HG03060 (cell line): ENCODE measurements around the gene FDPS.
"Not testable (repeated sequence)": the region's sequence is repeated elsewhere in the genome, so short reads cannot be mapped to it uniquely, and the experiment has no call there.

Source experiments
- ATAC-seq: cut with Tn5 transposase; IDR thresholded peaks from one replicate; pipeline ENCODE4 v1.9.1; 2021; ENCODE audit warnings: low read depth, moderate number of reproducible peaks; ENCODE audit not compliant: unreplicated experiment

The FDPS gene

GRCh38 chr1:155318082-155318481 is 9.4 kb downstream of the FDPS start:
- no peak for ATAC-seq

GRCh38 chr1:155319536-155319935 is 10.9 kb downstream of the FDPS start:
- ATAC-seq, result no peak

GRCh38 chr1:155320252-155320651 is 11.6 kb downstream of the FDPS start:
- ATAC-seq, result no peak

- ATAC-seq, result no peak
Observed at GRCh38 chr1:155320661-155321617, 12.3 kb downstream of the FDPS start, which contains the start of gene RUSC1. TSS of gene RUSC1 (plus strand) at chr1:155320894. CDS start at chr1:155321774, 880 bp downstream.

- ATAC-seq, result no peak
Observed at GRCh38 chr1:155321639-155322503, 13.2 kb downstream of the FDPS start.

- no peak for ATAC-seq
Observed at GRCh38 chr1:155322571-155322952, 13.9 kb downstream of the FDPS start.

GRCh38 chr1:155322953-155323728 is 14.5 kb downstream of the FDPS start:
- no peak for ATAC-seq

GRCh38 chr1:155323729-155324036 is 15.0 kb downstream of the FDPS start:
- no peak for ATAC-seq

- ATAC-seq, result no peak
Observed at GRCh38 chr1:155324037-155324716, 15.5 kb downstream of the FDPS start.

GRCh38 chr1:155324717-155325602 is 16.3 kb downstream of the FDPS start:
- ATAC-seq, result no peak

GRCh38 chr1:155325603-155325893 is 16.9 kb downstream of the FDPS start:
- no peak for ATAC-seq

- ATAC-seq, result no peak
Observed at GRCh38 chr1:155326020-155326526, 17.4 kb downstream of the FDPS start.

GRCh38 chr1:155326631-155327037 is 18.0 kb downstream of the FDPS start:
- ATAC-seq, result no peak

GRCh38 chr1:155327981-155328380 is 19.3 kb downstream of the FDPS start:
- ATAC-seq, result no peak

- ATAC-seq, result not testable (repeated sequence)
Observed at GRCh38 chr1:155328856-155329255, 20.2 kb downstream of the FDPS start.

- no peak for ATAC-seq
Observed at GRCh38 chr1:155329980-155330598, 21.4 kb downstream of the FDPS start.

GRCh38 chr1:155334962-155335361 is 26.3 kb downstream of the FDPS start:
- ATAC-seq, result no peak

GRCh38 chr1:155339515-155340097 is 30.9 kb downstream of the FDPS start:
- no peak for ATAC-seq
